ENCODE measurements around the gene OS9. TPM values are rescaled to one million over a fixed set of nuclear protein-coding genes. Genes with fewer than 3 reads are reported as not detected.

Gene OS9
- total and polyA plus RNA-seq, 2 donors (not counting 3 experiments of a cell fraction or from before 2014, with no cell fraction given) = 212 to 561 TPM

GRCh38 chr12:57763881-57764661 is 70.1 kb downstream of the OS9 start:
- no peak overlapping the region for H3K27ac ChIP-seq (ENCODE audit: insufficient read depth, low read depth, low read length)
- peaks cover 35 to 38% of the 10 kb centered on the region in 2 experiments for H3K27me3 ChIP-seq (ENCODE audit: control insufficient read depth in 2 of 2, insufficient read depth in 2 of 2, low read length in 2 of 2)
- TF ChIP-seq POLR2AphosphoS5 (IDR thresholded peaks at IDR 0.05; ENCODE audit: insufficient read depth, low read depth, low read length) = no peak
- TF ChIP-seq FOS (IDR thresholded peaks at IDR 0.05; ENCODE audit: borderline replicate concordance, insufficient read depth, low read length) = no peak
- TF ChIP-seq POLR2A (IDR thresholded peaks at IDR 0.05; ENCODE audit: low read depth, low read length) = no peak
- TF ChIP-seq EZH2 (IDR thresholded peaks at IDR 0.05; ENCODE audit: borderline replicate concordance, low read depth, low read length, severe bottlenecking) = no peak
- no peak for TF ChIP-seq JUN (IDR thresholded peaks at IDR 0.05; ENCODE audit: borderline replicate concordance, insufficient read depth, insufficient read length, low read depth)
- TF ChIP-seq MAX (IDR thresholded peaks at IDR 0.05; ENCODE audit: insufficient read depth, insufficient read length) = no peak
- no peak for TF ChIP-seq CTCF (IDR thresholded peaks at IDR 0.05; ENCODE audit: extremely low read depth in 1 of 2, insufficient read depth in 1 of 2, low read depth in 1 of 2, low read length in 2 of 2)
- TF ChIP-seq MYC (IDR thresholded peaks at IDR 0.05; ENCODE audit: low read depth, low read length) = no peak
- no peak for TF ChIP-seq GATA2 (IDR thresholded peaks at IDR 0.05; ENCODE audit: insufficient read depth, insufficient read length, low read depth, low read length)
- intact Hi-C loops (cut with micrococcal nuclease) (no loop called here), dilution Hi-C loops (cut with MboI; ENCODE audit: extremely low pct_ligation_motif_present, low sequenced_read_pairs) (no loop called here)
- no peak overlapping the region for H3K4me2 ChIP-seq (ENCODE audit: insufficient read depth, low read length)
- no peak overlapping the region for H2AFZ ChIP-seq (ENCODE audit: low read depth, low read length)
- FAIRE-seq (no peak), DNase-seq (ENCODE audit: low read depth, low spot score) (no peak)
- ChIA-PET CTCF (interaction anchor here (0.7 to 4.6 kb wide), 3 partner anchors 8 to 19 kb away, joined by 3 to 48 read pairs (median 3); partner anchors contain the start of genes CDK4, MARCHF9 and TSFM), POLR2A (no interaction called here)
- no peaks in the 10 kb centered on the region for H3K79me2 ChIP-seq (ENCODE audit: control insufficient read depth, insufficient read depth, low read length)
- no peaks in the 10 kb centered on the region for H3K9me3 ChIP-seq (replicated peaks; ENCODE audit: control insufficient read depth, insufficient read depth, low read length)
- peaks cover 17% of the 10 kb centered on the region for H3K4me1 ChIP-seq (ENCODE audit: control insufficient read depth, extremely low read depth, insufficient read depth, low read length)
- H3K36me3 ChIP-seq (ENCODE audit: control insufficient read depth in 2 of 2, extremely low read depth in 1 of 2, insufficient read depth in 2 of 2, low read length in 2 of 2) = peaks cover 0 to under 1% of the 10 kb centered on the region in 2 experiments
- no peak overlapping the region for H3K9ac ChIP-seq (replicated peaks; ENCODE audit: extremely low read depth, insufficient read depth, low read length)
- no peaks in the 10 kb centered on the region for H3K9me1 ChIP-seq (replicated peaks; ENCODE audit: control insufficient read depth, extremely low read depth, insufficient read depth, low read length)
- H3K4me3 ChIP-seq (replicated peaks in 1 of 3; ENCODE audit: insufficient read depth in 1 of 3, low read depth in 1 of 3, low read length in 3 of 3) = no peak overlapping the region
- BruUV-seq (replicated peaks) = no TSS peak
- no peaks in the 10 kb centered on the region for H4K20me1 ChIP-seq (replicated peaks; ENCODE audit: control insufficient read depth, extremely low read depth, insufficient read depth, low read length)
